SJCRH30 (cell line): ENCODE results near the gene BAHCC1. TPM values are rescaled to one million over a fixed set of nuclear protein-coding genes. Genes with fewer than 3 reads are reported as not detected.
"Not testable (repeated sequence)": the region's sequence is repeated elsewhere in the genome, so short reads cannot be mapped to it uniquely, and the experiment has no call there.

ENCODE experiments used
- DNase-seq, 2 experiments: peaks; one replicate each; pipeline ENCODE4 v3.0.0-alpha.2; 2015 to 2020
- H3K27ac ChIP-seq: fragments of 250-450 bp; sonication (Bioruptor Pico); 2 replicates; pipeline ENCODE4 v1.5.1; 2020; ENCODE audit warnings: mild to moderate bottlenecking, moderate library complexity
- H3K27me3 ChIP-seq: fragments of 250-450 bp; sonication (Bioruptor Pico); 2 replicates; pipeline ENCODE4 v1.5.1; 2020; ENCODE audit warnings: mild to moderate bottlenecking, moderate library complexity
- H3K36me3 ChIP-seq: fragments of 250-450 bp; sonication (Bioruptor Pico); 2 replicates; pipeline ENCODE4 v1.5.1; 2020; ENCODE audit warnings: mild to moderate bottlenecking, moderate library complexity
- H3K4me1 ChIP-seq: fragments of 250-450 bp; sonication (Bioruptor Pico); 2 replicates; pipeline ENCODE4 v1.5.1; 2020; ENCODE audit warnings: mild to moderate bottlenecking, moderate library complexity
- H3K4me3 ChIP-seq: fragments of 250-450 bp; sonication (Bioruptor Pico); 2 replicates; pipeline ENCODE4 v1.5.1; 2020; ENCODE audit warnings: mild to moderate bottlenecking, moderate library complexity
- H3K9me3 ChIP-seq: fragments of 250-450 bp; sonication (Bioruptor Pico); replicated peaks from 2 replicates; pipeline ENCODE4 v1.5.1; 2020; ENCODE audit warnings: mild to moderate bottlenecking, moderate library complexity
- total RNA-seq: library from RNA; depleted of rRNA; stranded (reverse); fragments of >200 nt; shearing (Covaris generic); gene quantifications from 2 replicates; pipeline ENCODE4 v1.2.3, GENCODE V29; 2014

The BAHCC1 gene
- total RNA-seq, 1 experiment from 2014 or later = 20.0 TPM

DNA sequence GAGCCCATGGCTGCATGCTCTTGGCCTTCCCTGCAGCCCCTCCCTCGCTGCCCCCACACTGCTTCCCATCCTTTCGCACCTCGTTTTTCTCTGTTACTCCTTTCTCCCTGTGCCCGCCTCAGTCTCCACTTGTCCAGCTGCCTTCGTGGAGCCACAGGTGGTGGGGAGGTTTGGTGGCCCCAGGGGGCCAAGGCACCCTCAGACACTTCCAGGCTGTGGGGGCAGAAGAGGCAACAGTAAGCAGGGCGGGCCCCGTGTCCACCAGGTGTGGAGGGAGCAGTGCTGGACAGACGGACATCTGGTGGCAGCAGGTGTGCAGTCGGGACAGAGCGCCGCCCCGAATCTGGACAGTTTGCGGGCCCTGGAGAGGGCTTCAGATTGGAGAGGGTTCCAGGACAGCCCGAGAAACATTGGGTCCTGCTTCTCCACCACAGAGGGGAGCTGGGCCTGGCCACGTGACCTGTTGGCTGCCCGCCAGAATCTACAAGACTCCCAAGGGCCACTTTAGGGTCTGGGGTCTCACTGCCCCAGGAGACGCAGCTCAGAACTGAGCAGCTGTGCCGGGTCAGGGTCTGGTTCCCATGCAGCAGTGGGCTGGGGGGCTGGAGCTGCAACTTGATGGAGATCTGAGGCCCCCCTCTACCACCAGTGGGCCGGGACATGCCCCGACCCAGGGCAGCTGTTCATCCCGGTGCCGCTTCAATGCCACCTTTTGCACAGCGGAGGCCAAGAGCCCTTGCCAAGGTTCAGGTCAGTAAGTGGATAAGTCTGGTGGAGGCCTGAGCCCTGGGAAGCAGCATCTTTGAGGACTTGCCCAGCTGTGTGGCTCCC, 22.8 kb downstream of the BAHCC1 start:
- peaks cover 44% of the 10 kb centered on the region for H3K4me1 ChIP-seq
- no peak overlapping the region for H3K27ac ChIP-seq

DNA sequence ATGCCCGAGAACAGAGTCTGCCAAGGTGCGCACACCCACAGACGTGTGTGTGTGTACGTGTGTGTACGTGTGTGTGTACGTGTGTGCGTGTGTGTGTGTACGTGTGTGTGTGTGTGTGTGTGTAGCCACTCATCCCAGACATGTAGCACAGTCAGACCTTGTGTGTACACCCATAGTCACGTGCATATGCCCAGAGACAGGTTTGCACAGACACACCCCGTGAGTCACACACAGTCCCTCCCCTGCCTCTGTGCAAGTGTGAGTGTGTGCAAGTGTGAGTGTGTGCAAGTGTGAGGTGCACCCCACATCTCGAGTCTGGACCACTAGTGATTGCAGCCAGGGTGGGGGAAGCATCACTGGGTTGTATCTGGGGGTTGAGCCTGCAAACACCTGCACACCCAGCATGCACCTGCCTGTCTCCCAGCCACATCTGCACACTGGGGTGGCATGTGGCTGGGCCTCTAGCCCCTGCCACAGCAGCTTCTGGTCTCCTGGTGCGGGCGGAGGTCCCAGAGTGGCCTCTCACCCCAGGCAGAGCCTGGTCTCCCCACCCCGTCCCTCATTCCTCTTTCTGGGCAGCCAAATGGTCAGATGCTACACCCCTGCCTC, 23.6 kb downstream of the BAHCC1 start:
- Histone ChIP-seq H3K27me3 (no peaks in the 10 kb centered on the region), H3K9me3 (no peaks in the 10 kb centered on the region), H3K4me1 (peaks cover 46% of the 10 kb centered on the region), H3K4me3 (no peak overlapping the region; the same call in 1 of the 2 replicates), H3K36me3 (no peaks in the 10 kb centered on the region), H3K27ac (no peak overlapping the region)
- DNase-seq = no peak

More for the DNA sequence above, 22.8 kb downstream of the BAHCC1 start:
- Histone ChIP-seq H3K36me3 (no peaks in the 10 kb centered on the region), H3K27me3 (no peaks in the 10 kb centered on the region), H3K4me3 (no peak overlapping the region), H3K9me3 (no peaks in the 10 kb centered on the region)
- DNase-seq = peak in 1 of 2 experiments; percentile 46

DNA sequence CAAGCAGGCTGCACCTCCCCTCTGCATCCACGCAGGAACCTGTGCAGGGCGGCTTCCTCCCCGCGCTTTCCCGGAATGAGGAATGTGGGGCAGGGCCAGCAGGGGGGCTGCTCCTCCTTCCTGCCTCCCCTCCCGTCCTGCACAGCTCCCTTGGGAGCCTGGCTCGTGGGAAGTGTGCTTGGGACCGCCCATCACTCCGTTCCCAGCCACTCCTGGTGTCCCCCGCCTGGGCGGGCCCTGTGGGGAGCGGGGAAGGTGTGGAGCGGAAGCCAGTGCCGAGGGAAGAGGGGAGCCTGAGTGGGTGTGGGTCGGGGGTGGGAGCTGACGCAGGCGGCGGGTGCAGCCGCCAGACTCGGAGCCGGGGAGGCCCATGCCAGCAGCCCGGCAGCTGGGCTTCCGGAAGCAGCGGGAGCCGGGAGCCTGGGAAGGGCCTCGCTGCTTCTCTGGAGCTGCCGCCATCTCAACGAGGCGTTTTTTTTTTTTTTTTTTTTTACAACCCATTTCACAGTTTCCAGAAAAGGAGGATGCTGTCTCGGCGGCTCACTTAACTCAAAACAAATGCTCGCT, 24.1 kb downstream of the BAHCC1 start:
- Histone ChIP-seq H3K4me1 (peaks cover 48% of the 10 kb centered on the region), H3K27ac (peak overlapping the region; percentile 85)

DNA sequence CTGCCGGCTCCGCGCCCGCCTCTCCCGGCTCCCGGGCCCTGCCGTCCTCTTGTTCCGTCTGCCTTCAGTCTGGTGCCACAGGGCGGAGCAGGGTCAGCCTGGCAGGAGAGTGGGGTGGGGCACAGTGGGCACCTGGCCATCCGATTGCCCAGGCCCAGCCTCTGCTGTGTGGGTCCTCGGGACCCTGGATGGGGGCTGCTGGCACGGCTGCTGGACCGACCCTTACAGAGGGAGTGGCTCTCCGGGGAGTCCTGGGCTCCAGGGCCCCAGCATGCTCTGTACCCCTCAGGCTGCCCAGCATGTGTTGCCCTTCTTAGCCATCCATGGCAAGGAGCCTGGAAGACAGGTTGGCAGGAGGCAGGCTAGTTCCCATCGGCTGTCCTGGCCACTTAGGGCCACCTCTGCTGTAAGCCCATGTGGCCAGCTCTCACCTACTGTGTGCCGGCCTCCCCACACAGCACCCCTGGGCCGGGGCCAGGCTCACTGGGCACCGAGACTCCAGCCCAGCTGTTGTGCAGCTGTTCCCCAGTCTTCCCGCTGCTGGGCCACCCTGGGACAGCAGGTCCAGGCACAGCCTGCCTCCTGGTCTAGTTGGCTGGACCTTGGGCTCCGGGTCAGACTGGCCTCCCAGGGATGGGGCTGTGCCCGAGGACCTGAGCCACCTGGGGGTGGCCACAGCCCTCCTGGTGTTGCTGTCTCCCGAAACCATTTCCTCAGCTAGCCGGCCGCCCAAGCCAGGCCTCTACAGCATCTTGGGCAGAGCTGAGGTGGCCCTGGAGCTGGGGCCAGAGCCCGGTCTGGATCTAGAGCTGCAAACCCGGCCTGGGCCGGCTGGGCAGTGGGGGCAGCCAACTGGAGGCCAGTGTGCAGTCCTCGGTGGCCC, 24.9 kb downstream of the BAHCC1 start:
- Histone ChIP-seq H3K36me3 (no peaks in the 10 kb centered on the region), H3K4me1 (peaks cover 48% of the 10 kb centered on the region), H3K4me3 (peak overlapping the region; percentile 50), H3K27me3 (no peaks in the 10 kb centered on the region), H3K9me3 (no peaks in the 10 kb centered on the region), H3K27ac (peak overlapping the region; percentile 85)
- DNase-seq = peak; percentile 92 to 95

More for the DNA sequence above, 24.1 kb downstream of the BAHCC1 start:
- no peaks in the 10 kb centered on the region for H3K9me3 ChIP-seq
- peak overlapping the region; percentile 50 for H3K4me3 ChIP-seq
- H3K36me3 ChIP-seq = no peaks in the 10 kb centered on the region
- peak; percentile 100 for DNase-seq
- no peaks in the 10 kb centered on the region for H3K27me3 ChIP-seq

- Histone ChIP-seq H3K27me3 (no peaks in the 10 kb centered on the region), H3K36me3 (no peaks in the 10 kb centered on the region), H3K27ac (peak overlapping the region; percentile 85), H3K4me3 (peak overlapping the region; percentile 50), H3K4me1 (peaks cover 48% of the 10 kb centered on the region), H3K9me3 (no peaks in the 10 kb centered on the region)
- peak in 1 of 2 experiments; percentile 46 for DNase-seq
These were observed 25.7 kb downstream of the BAHCC1 start for GRCh38 chr17:81420769-81421462.

DNA sequence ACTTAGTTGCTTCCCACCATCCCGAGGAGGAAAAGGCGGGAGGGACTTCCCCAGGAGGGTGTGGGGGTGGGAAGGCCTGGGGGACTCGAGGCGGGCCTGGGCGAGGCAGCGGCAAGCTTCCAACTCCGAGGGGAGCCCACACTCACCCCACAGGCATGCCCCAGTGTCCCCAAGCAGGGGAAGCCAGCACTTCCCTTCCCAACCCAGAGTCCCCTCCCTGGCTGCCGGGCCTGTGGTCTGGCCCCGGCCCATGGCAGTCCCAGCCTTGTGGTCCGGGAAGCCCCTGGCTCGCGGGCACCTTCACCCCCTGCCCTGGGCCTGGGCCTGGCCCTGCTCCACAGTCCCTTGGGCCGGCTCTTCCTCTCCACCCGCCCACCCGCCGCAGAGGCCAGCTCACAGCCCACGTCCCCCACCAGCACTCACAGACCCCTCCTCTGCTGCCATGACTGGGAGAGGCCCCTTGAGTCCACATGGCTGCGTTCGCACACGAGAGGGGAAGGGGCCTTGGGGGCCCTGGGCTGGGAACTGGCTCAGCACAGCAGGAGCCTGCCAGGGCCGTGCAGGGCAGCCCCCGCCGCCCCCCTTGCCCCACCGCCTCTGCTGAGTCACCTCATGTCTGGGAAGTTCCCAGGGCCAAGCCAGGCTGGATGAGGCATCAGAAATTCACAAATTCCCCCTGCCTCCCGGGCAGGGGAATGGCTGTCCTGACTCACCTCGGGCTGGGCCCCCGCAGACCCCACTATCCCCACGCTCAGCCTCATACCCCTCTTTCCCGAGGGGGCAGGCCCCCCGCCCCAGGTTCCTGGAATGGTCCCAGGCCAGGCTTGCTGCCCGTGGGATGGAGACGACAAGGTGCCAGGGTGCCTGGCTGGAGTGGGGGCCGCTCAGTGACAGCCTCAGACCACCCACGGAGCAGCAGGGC, 27.8 kb downstream of the BAHCC1 start:
- H3K4me3 ChIP-seq = peak overlapping the region; percentile 44
- DNase-seq = peak; percentile 94 to 95

GRCh38 chr17:81423698-81424071, 28.4 kb downstream of the BAHCC1 start:
- no peak for DNase-seq
- H3K4me3 ChIP-seq = peak overlapping the region; percentile 44
- no peaks in the 10 kb centered on the region for H3K27me3 ChIP-seq
- peaks cover 66% of the 10 kb centered on the region for H3K4me1 ChIP-seq
- H3K27ac ChIP-seq = peak overlapping the region; percentile 88
- H3K36me3 ChIP-seq = no peaks in the 10 kb centered on the region
- no peaks in the 10 kb centered on the region for H3K9me3 ChIP-seq

More for the DNA sequence above, 27.8 kb downstream of the BAHCC1 start:
- Histone ChIP-seq H3K9me3 (no peaks in the 10 kb centered on the region), H3K27me3 (no peaks in the 10 kb centered on the region), H3K27ac (peak overlapping the region; percentile 88), H3K4me1 (peaks cover 60% of the 10 kb centered on the region), H3K36me3 (no peaks in the 10 kb centered on the region)

DNA sequence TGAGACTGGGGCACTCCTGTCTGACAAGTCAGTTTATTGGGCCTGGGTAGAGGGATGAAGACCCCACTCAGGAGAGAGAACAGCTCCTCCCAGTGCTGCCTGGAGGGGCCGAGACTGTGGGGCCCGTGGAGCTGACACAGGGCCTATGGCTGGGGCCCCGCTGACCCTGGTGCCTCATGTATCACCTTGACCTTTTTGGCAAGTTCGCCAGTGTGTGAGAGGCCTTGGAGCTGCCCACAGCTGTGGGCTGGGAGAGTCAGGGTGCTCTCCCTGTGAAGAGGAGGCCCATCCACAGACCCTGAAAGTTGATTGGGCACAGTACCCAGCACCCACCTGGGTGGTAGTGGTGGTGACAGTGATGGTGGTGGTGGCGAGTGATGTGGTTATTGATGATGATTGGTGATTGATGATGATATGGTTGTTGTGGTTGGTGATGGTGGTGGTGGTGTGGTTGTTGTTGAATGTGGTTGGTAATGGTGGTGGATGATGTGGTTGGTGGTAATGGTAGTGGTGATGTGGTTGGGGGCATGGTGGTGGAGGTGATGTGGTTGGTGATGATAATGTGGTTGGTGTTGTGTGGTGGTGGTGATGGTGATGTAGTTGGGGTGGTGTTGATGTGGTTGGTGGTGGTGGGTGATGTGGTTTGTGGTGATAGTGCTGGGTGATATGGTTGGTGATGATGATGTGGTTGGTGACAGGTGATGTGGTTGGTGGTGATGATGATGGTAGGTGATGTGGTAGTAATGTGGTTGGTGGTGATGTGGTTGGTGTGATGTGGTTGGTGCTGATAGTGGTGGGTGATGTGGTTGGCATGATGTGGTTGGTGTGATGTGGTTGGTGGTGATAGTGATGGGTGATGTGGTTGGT, 29.1 kb downstream of the BAHCC1 start:
- Histone ChIP-seq H3K27me3 (no peaks in the 10 kb centered on the region), H3K4me1 (peaks cover 69% of the 10 kb centered on the region), H3K27ac (no peak overlapping the region), H3K9me3 (no peaks in the 10 kb centered on the region), H3K4me3 (no peak overlapping the region), H3K36me3 (no peaks in the 10 kb centered on the region)
- DNase-seq = no peak

- not testable (repeated sequence) for H3K27ac ChIP-seq, H3K27me3 ChIP-seq, H3K9me3 ChIP-seq, H3K4me3 ChIP-seq, DNase-seq, H3K36me3 ChIP-seq
- peaks cover 72% of the 10 kb centered on the region for H3K4me1 ChIP-seq
These were observed 29.8 kb downstream of the BAHCC1 start for GRCh38 chr17:81425041-81425440.

GRCh38 chr17:81425716-81426392, 30.6 kb downstream of the BAHCC1 start:
- not testable (repeated sequence) for H3K36me3 ChIP-seq, DNase-seq, H3K4me3 ChIP-seq, H3K27me3 ChIP-seq, H3K27ac ChIP-seq, H3K9me3 ChIP-seq
- peaks cover 71% of the 10 kb centered on the region for H3K4me1 ChIP-seq

- H3K4me1 ChIP-seq = peaks cover 64% of the 10 kb centered on the region
- no peak overlapping the region for H3K4me3 ChIP-seq
- no peaks in the 10 kb centered on the region for H3K36me3 ChIP-seq
- no peaks in the 10 kb centered on the region for H3K27me3 ChIP-seq
- peak overlapping the region; percentile 54; the same call in 1 of the 2 replicates for H3K27ac ChIP-seq
- peak in 1 of 2 experiments; percentile 49 for DNase-seq
- H3K9me3 ChIP-seq = no peaks in the 10 kb centered on the region
These were observed 31.3 kb downstream of the BAHCC1 start for GRCh38 chr17:81426393-81427172.
